ENCODE results near the gene KDM6B. TPM values are rescaled to one million over a fixed set of nuclear protein-coding genes. Genes with fewer than 3 reads are reported as not detected.

KDM6B gene
- total RNA-seq, 1 experiment from 2014 or later: 29.0 TPM

GRCh38 chr17:7849130-7849750, 15.2 kb downstream of the KDM6B start:
- H3K36me3 Mint-ChIP-seq (ENCODE audit: insufficient read depth, unreplicated experiment): peaks cover 74% of the 10 kb centered on the region
- no peaks in the 10 kb centered on the region for H3K4me1 Mint-ChIP-seq (ENCODE audit: low read depth, unreplicated experiment)
- no TSS peak for BruUV-seq (replicated peaks)
- H3K27me3 Mint-ChIP-seq (ENCODE audit: unreplicated experiment): no peaks in the 10 kb centered on the region
- H3K4me3 Mint-ChIP-seq (ENCODE audit: low read depth, unreplicated experiment): no peak overlapping the region
- H3K9me3 Mint-ChIP-seq (ENCODE audit: low read depth, unreplicated experiment): no peaks in the 10 kb centered on the region
- DNase-seq: no peak
- intact Hi-C loops (cut with micrococcal nuclease; ENCODE audit: unreplicated experiment): no loop called here
- TF ChIP-seq, protein P1, sequence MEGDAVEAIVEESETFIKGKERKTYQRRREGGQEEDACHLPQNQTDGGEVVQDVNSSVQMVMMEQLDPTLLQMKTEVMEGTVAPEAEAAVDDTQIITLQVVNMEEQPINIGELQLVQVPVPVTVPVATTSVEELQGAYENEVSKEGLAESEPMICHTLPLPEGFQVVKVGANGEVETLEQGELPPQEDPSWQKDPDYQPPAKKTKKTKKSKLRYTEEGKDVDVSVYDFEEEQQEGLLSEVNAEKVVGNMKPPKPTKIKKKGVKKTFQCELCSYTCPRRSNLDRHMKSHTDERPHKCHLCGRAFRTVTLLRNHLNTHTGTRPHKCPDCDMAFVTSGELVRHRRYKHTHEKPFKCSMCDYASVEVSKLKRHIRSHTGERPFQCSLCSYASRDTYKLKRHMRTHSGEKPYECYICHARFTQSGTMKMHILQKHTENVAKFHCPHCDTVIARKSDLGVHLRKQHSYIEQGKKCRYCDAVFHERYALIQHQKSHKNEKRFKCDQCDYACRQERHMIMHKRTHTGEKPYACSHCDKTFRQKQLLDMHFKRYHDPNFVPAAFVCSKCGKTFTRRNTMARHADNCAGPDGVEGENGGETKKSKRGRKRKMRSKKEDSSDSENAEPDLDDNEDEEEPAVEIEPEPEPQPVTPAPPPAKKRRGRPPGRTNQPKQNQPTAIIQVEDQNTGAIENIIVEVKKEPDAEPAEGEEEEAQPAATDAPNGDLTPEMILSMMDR (IDR thresholded peaks at IDR 0.05; ENCODE audit: unreplicated experiment): no peak
- no peak overlapping the region for H3K27ac Mint-ChIP-seq (ENCODE audit: unreplicated experiment)
- CTCF ChIA-PET: no interaction called here

GRCh38 chr17:7849751-7850504, 15.9 kb downstream of the KDM6B start:
- TF ChIP-seq, protein P1 (IDR thresholded peaks at IDR 0.05; ENCODE audit: unreplicated experiment): no peak
- Mint-ChIP-seq H3K36me3 (ENCODE audit: insufficient read depth, unreplicated experiment) (peaks cover 68% of the 10 kb centered on the region), H3K4me3 (ENCODE audit: low read depth, unreplicated experiment) (no peak overlapping the region), H3K27ac (ENCODE audit: unreplicated experiment) (no peak overlapping the region), H3K27me3 (ENCODE audit: unreplicated experiment) (no peaks in the 10 kb centered on the region), H3K4me1 (ENCODE audit: low read depth, unreplicated experiment) (no peaks in the 10 kb centered on the region), H3K9me3 (ENCODE audit: low read depth, unreplicated experiment) (no peaks in the 10 kb centered on the region)
- BruUV-seq (replicated peaks): TSS peak; percentile 1
- intact Hi-C loops (cut with micrococcal nuclease; ENCODE audit: unreplicated experiment): loop anchor here (10.0 kb wide), 1 partner anchor 105 kb away; no protein-coding TSS in a partner anchor
- DNase-seq: no peak
- CTCF ChIA-PET: no interaction called here

- TF ChIP-seq, protein P1 (IDR thresholded peaks at IDR 0.05; ENCODE audit: unreplicated experiment): no peak
- Mint-ChIP-seq H3K36me3 (ENCODE audit: insufficient read depth, unreplicated experiment) (peaks cover 58% of the 10 kb centered on the region), H3K9me3 (ENCODE audit: low read depth, unreplicated experiment) (no peaks in the 10 kb centered on the region), H3K27ac (ENCODE audit: unreplicated experiment) (no peak overlapping the region), H3K4me3 (ENCODE audit: low read depth, unreplicated experiment) (no peak overlapping the region), H3K27me3 (ENCODE audit: unreplicated experiment) (no peaks in the 10 kb centered on the region), H3K4me1 (ENCODE audit: low read depth, unreplicated experiment) (no peaks in the 10 kb centered on the region)
- CTCF ChIA-PET: no interaction called here
- intact Hi-C loops (cut with micrococcal nuclease; ENCODE audit: unreplicated experiment): loop anchor here (10.0 kb wide), 1 partner anchor 106 kb away; no protein-coding TSS in a partner anchor
- BruUV-seq (replicated peaks): no TSS peak
- DNase-seq: no peak
Measured at GRCh38 chr17:7850701-7851437, 16.9 kb downstream of the KDM6B start.

DNA sequence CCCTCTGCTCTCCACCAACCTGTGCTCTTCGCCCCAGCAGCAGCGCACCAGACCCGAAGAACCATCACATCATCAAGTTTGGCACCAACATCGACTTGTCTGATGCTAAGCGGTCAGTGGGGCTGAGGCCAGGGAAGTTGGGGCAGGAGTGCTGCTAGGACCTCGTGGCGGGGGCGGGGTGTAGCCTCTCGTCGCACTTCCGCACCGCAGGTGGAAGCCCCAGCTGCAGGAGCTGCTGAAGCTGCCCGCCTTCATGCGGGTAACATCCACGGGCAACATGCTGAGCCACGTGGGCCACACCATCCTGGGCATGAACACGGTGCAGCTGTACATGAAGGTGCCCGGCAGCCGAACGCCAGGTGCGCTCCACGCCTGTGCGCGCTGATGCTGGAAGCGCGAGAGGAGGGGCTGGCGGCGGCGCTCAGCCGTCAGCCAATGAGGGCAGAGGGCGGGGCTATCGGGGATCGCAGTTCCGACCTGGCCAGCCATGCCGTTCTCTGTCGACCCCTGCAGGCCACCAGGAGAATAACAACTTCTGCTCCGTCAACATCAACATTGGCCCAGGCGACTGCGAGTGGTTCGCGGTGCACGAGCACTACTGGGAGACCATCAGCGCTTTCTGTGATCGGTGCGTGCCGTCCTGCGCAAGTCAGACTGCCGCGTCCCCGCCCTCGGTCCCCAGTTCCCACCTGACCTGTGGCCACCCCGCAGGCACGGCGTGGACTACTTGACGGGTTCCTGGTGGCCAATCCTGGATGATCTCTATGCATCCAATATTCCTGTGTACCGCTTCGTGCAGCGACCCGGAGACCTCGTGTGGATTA, 17.6 kb downstream of the KDM6B start:
- Mint-ChIP-seq H3K27ac (ENCODE audit: unreplicated experiment) (no peak overlapping the region), H3K27me3 (ENCODE audit: unreplicated experiment) (no peaks in the 10 kb centered on the region), H3K9me3 (ENCODE audit: low read depth, unreplicated experiment) (no peaks in the 10 kb centered on the region), H3K4me1 (ENCODE audit: low read depth, unreplicated experiment) (no peaks in the 10 kb centered on the region), H3K4me3 (ENCODE audit: low read depth, unreplicated experiment) (no peak overlapping the region), H3K36me3 (ENCODE audit: insufficient read depth, unreplicated experiment) (peaks cover 56% of the 10 kb centered on the region)
- intact Hi-C loops (cut with micrococcal nuclease; ENCODE audit: unreplicated experiment): loop anchor here (10.0 kb wide), 1 partner anchor 107 kb away; no protein-coding TSS in a partner anchor
- TF ChIP-seq, protein P1 (IDR thresholded peaks at IDR 0.05; ENCODE audit: unreplicated experiment): peak; percentile 67
- CTCF ChIA-PET: no interaction called here
- BruUV-seq (replicated peaks): no TSS peak
- peak; percentile 35 for DNase-seq

All from Calu3 (cell line).